ENCODE measurements around the gene ARHGAP23. TPM values are rescaled to one million over a fixed set of nuclear protein-coding genes. Genes with fewer than 3 reads are reported as not detected.

ARHGAP23 gene
- total RNA-seq, 1 experiment from 2014 or later, result 97.9 TPM

GRCh38 chr17:38538906-38539305 lies 110.6 kb downstream of the ARHGAP23 start:
- Histone ChIP-seq H2BK120ac (ENCODE audit: low read depth, low read length, poor library complexity, severe bottlenecking) (no peak overlapping the region), H2BK5ac (ENCODE audit: insufficient read length, low read length) (no peak overlapping the region), H3K56ac (ENCODE audit: insufficient read length, low read depth, low read length) (no peak overlapping the region), H2BK20ac (ENCODE audit: low read depth, low read length, poor library complexity, severe bottlenecking) (no peak overlapping the region), H4K8ac (replicated peaks; ENCODE audit: insufficient read length, low read depth, low read length) (no peak overlapping the region), H4K91ac (ENCODE audit: insufficient read length, low read depth, low read length) (no peak overlapping the region), H3K23ac (ENCODE audit: insufficient read length, low read depth, low read length) (no peak overlapping the region), H3K79me2 (ENCODE audit: insufficient read depth, low read length) (no peaks in the 10 kb centered on the region), H3K4me2 (ENCODE audit: insufficient read depth, insufficient read length, low read length) (no peak overlapping the region), H2AK5ac (ENCODE audit: insufficient read length, low read length) (no peak overlapping the region), H3K9me3 (ENCODE audit: control insufficient read depth, low read depth, low read length) (no peaks in the 10 kb centered on the region), H3K23me2 (ENCODE audit: insufficient read length, low read depth, low read length, poor library complexity, severe bottlenecking) (no peaks in the 10 kb centered on the region), H4K5ac (ENCODE audit: insufficient read length, low read depth, low read length) (no peak overlapping the region), H2AFZ (ENCODE audit: low read length) (no peak overlapping the region), H3K18ac (ENCODE audit: insufficient read length, low read depth, low read length) (no peak overlapping the region), H3K27me3 (ENCODE audit: insufficient read depth, low read length) (no peaks in the 10 kb centered on the region), H2BK12ac (ENCODE audit: insufficient read length, low read depth, low read length) (no peak overlapping the region), H3K14ac (ENCODE audit: insufficient read depth, low read length) (no peak overlapping the region), H3K4me1 (ENCODE audit: insufficient read depth, low read length) (no peaks in the 10 kb centered on the region), H3T11ph (ENCODE audit: low read length) (no peak overlapping the region), H2BK15ac (ENCODE audit: low read depth, low read length) (no peak overlapping the region), H3K79me1 (ENCODE audit: insufficient read depth, low read depth, low read length, poor library complexity, severe bottlenecking) (no peaks in the 10 kb centered on the region), H4K20me1 (ENCODE audit: control insufficient read depth, insufficient read depth, insufficient read length) (no peaks in the 10 kb centered on the region), H3K4ac (ENCODE audit: low read depth, low read length) (no peak overlapping the region), H3K27ac (ENCODE audit: insufficient read length, low read depth, low read length) (no peak overlapping the region), H3K9ac (ENCODE audit: extremely low read depth, insufficient read length, low read length) (no peak overlapping the region)
- no CpG with 5 or more reads among the region's 9 CpGs for WGBS (ENCODE audit: extremely low coverage, insufficient read length, low lambda C conversion rate)
- H3K27ac Mint-ChIP-seq, result no peak overlapping the region; a peak in 1 of 7 replicates
- no peaks in the 10 kb centered on the region; a peak in 1 of 7 replicates for H3K36me3 Mint-ChIP-seq (ENCODE audit: insufficient read depth in 1 of 3, low read depth in 3 of 3)
- H3K4me1 Mint-ChIP-seq, result peaks cover 15 to 42% of the 10 kb centered on the region in 2 experiments
- TF ChIP-seq CTCF (conservative IDR thresholded peaks at IDR 0.05), result no peak
- no peak for DNase-seq
- H3K27me3 Mint-ChIP-seq (ENCODE audit: low read depth), result peaks cover 27% of the 10 kb centered on the region
- no peaks in the 10 kb centered on the region for H3K9me3 Mint-ChIP-seq
- no peak overlapping the region for H3K4me3 Mint-ChIP-seq
